NCI-H460 (cell line): ENCODE measurements around the gene NAP1L1. TPM values are rescaled to one million over a fixed set of nuclear protein-coding genes. Genes with fewer than 3 reads are reported as not detected.

ENCODE experiments used
- DNase-seq: peaks from one replicate; pipeline ENCODE4 v3.0.0-alpha.2; 2016; ENCODE audit warnings: low read depth; ENCODE audit errors: extremely low read depth
- total RNA-seq: library from RNA; depleted of rRNA; stranded (reverse); fragments of >200 nt; shearing (Covaris generic); gene quantifications from 2 replicates; pipeline ENCODE4 v1.2.3, GENCODE V29; 2014

NAP1L1 gene
- total RNA-seq, 1 experiment from 2014 or later: 819 TPM

GRCh38 chr12:76085520-76085868 lies 1.0 kb upstream of the NAP1L1 start:
- DNase-seq: no peak

- DNase-seq: no peak
Measured at GRCh38 chr12:76084863-76085519, 506 bp upstream of the NAP1L1 start.

- DNase-seq: no peak
Measured at GRCh38 chr12:76083246-76083903, 1.1 kb downstream of the NAP1L1 start.

DNA sequence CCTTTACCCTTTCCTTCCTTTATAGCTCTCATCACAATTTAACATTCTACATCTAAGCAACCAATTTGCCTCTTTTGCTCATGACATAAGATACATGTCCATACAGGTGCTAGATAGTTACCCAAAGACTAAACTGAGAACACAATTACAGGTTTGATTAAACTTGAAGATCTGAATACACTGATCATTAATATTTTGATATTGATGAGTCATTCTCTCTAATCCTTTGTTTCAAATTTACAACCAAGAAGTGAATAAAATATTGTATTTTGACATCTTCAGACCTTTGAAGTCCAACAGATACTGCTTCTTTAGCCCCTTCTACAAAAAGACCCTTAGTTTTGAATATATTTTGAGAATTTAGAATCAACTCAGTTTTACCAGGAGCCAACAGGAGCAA lies 2.6 kb downstream of the NAP1L1 start:
- no peak for DNase-seq

DNA sequence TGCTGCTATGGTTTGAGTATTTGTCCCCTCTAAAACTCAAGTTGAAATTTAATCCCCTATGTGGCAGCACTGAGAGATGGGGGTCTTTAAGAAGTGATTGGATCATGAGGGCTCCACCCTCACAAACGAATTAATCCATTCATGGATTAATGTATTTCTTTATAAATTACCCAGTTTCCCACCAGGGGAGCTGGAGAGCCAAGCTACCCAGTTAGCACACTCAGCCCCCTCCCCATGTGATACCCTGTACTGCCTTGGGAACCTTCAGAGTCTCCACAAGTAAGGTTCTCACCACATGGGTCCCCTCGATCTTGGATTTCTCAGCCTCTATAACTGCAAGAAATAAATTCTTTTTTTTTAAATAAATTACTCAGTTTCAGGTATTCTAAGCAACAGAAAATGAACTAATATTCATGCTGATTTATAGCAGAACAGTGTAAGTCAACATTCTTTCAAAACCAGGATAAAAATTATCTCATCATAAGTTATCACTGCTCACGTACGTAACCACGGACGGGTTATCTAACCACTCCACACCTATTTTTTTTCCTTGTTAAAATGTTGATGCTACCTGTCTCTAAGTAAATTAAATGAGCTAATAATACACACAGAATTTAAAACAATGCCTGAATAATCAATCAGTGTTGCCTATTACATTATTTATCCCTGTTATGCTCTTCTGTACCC lies 3.6 kb downstream of the NAP1L1 start:
- DNase-seq: no peak

GRCh38 chr12:76080017-76080728 lies 4.3 kb downstream of the NAP1L1 start:
- DNase-seq: no peak

GRCh38 chr12:76078748-76079147 lies 5.7 kb downstream of the NAP1L1 start:
- no peak for DNase-seq

GRCh38 chr12:76075448-76075847 lies 9.0 kb downstream of the NAP1L1 start:
- DNase-seq: no peak

DNA sequence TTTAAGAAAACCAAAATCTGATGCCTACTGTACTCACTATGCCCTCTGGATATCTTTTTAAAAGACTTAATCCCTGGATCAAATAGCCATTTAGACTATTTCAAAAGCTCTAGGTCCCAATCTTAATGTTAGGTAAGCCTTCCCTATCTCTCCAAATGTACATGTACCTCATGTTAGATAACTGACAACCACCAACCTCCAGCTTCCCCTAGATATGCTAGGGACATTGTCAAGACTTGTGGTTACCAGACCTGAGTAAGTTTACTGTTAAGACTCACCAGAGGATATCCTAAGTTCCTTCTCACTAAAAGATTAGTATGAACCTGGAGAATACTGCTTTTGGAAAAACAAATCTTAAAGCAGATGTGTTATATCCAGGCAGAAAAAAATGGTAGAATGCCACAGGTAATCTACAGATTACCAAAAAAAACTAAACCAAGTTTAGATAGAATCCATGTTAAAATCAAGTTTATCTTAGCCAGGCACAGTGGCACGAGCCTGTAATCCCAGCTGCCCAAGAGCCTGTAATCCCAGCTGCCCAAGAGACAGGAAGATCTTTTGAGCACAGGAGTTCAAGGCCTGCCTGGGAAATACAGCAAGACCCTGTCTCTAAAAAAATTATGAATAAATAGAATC lies 9.7 kb downstream of the NAP1L1 start:
- DNase-seq: no peak

- no peak for DNase-seq
Measured at GRCh38 chr12:76073561-76073960, 10.9 kb downstream of the NAP1L1 start.

GRCh38 chr12:76072568-76072967 lies 11.9 kb downstream of the NAP1L1 start:
- no peak for DNase-seq

DNA sequence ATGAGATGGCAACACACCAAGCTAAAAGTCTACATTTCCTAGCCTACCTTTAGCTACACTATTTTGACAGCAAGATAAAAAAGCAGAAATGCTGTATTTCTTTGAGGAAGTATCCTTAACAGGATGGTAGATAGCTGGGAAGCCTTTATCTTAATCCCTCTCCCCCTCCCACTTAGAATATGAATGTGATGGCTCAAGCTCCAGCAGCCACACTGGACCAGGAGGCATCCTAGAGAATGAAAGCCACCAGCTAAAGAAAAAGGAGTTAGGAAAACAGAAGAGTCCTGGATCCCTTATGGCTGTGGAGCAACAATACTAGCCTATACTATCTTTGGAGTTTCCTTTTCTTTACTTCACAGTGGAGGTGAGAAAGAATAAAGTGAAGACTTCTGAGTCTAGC lies 15.1 kb downstream of the NAP1L1 start:
- no peak for DNase-seq

GRCh38 chr12:76065917-76066316 lies 18.6 kb downstream of the NAP1L1 start:
- no peak for DNase-seq

DNA sequence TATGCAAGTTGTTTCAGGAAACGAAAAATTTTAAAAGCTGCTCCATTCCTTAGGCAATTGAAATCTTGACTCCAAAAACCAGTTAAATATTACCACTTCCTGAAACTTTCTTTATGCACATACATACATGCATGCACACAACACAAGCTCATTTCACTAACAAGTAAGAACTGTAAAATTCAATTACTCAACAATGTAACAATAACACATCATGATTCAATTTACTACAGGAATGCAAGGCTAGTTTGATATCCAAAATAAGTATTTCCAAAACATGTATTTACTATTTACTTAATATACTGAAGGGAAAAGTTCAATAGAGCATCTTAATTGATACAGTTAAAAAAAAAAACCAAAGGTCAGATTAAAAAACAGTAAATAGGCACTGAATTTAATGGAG lies 19.6 kb downstream of the NAP1L1 start:
- DNase-seq: no peak

- DNase-seq: no peak
Measured at GRCh38 chr12:76060111-76060510, 24.4 kb downstream of the NAP1L1 start.

GRCh38 chr12:76057326-76057725 lies 27.2 kb downstream of the NAP1L1 start:
- no peak for DNase-seq

DNA sequence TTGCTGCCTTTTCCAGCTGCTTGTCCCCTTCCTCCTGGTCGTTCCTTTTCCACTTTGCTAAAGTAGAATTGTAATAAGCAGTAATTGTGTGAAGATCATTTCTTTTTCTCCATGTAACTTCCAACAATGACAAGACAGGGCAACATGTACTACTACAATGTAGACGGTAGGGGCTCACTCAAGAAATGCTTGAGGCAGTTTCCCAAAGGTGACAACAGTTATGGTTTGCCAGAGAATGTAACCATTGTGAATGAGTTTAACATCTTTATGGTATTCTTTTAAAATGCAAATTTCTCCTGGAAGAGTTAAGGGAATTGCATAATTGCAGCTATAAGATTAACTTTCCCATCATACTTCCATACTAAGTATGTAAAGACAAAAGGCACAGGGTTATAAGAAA lies 29.1 kb downstream of the NAP1L1 start:
- DNase-seq: no peak

- DNase-seq: no peak
Measured at GRCh38 chr12:76049575-76050251, 34.8 kb downstream of the NAP1L1 start.

GRCh38 chr12:76047742-76048141 lies 36.7 kb downstream of the NAP1L1 start:
- DNase-seq: no peak

DNA sequence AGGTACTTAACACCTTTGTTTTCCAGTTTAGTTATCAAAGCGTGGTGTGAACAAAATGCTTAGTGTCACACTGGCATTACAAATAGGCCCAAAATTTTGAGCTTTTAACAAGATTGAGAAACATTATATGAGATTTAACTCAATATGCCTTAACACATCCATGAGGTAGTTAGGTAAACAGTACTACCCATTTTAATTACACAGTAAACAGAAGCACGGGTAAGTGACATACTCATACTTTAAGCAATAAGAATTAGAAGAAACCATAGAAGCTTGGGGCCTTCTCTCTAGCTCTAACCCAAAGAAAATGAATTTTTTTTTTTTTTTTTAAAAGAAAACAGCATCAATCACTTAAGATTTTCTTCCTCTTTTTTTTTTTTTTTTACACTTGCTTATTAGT lies 37.4 kb downstream of the NAP1L1 start:
- DNase-seq: no peak
